RCC 7860 (cell line): ENCODE results near the gene PHLPP1.
"Not testable (repeated sequence)": the region's sequence is repeated elsewhere in the genome, so short reads cannot be mapped to it uniquely, and the experiment has no call there.

ENCODE experiments used
- DNase-seq: peaks from one replicate; pipeline ENCODE4 v3.0.0-alpha.2; 2015; ENCODE audit warnings: low spot score
- FAIRE-seq: peaks from 2 replicates; lab custom pipeline; 2012; peaks lifted over from hg19 to GRCh38; lab: Jason Lieb, UNC

The PHLPP1 gene

GRCh38 chr18:62802523-62802922, 87.2 kb downstream of the PHLPP1 start:
- DNase-seq (no peak), FAIRE-seq (no peak)

GRCh38 chr18:62807396-62807795, 92.1 kb downstream of the PHLPP1 start:
- DNase-seq (no peak), FAIRE-seq (no peak)

GRCh38 chr18:62808123-62808522, 92.8 kb downstream of the PHLPP1 start:
- FAIRE-seq (no peak), DNase-seq (no peak)

- not testable (repeated sequence) for FAIRE-seq, DNase-seq
Measured at GRCh38 chr18:62809445-62809844, 94.1 kb downstream of the PHLPP1 start.

- no peak for DNase-seq
Measured at GRCh38 chr18:62809900-62810299, 94.6 kb downstream of the PHLPP1 start.

GRCh38 chr18:62810682-62811081, 95.3 kb downstream of the PHLPP1 start:
- FAIRE-seq (no peak), DNase-seq (no peak)

More at GRCh38 chr18:62809900-62810299, 94.6 kb downstream of the PHLPP1 start:
- FAIRE-seq = no peak

GRCh38 chr18:62811674-62812073, 96.3 kb downstream of the PHLPP1 start:
- peak; percentile 23 for FAIRE-seq
- DNase-seq = no peak

GRCh38 chr18:62812242-62812641, 96.9 kb downstream of the PHLPP1 start:
- DNase-seq (peak; percentile 41), FAIRE-seq (peak; percentile 8)

- no peak for DNase-seq
- FAIRE-seq = no peak
Measured at GRCh38 chr18:62812876-62813275, 97.5 kb downstream of the PHLPP1 start.

- FAIRE-seq (no peak), DNase-seq (no peak)
Measured at GRCh38 chr18:62814132-62814759, 98.9 kb downstream of the PHLPP1 start.

- DNase-seq = no peak
- peak; percentile 48 for FAIRE-seq
Measured at GRCh38 chr18:62825382-62825781, 110.0 kb downstream of the PHLPP1 start.

GRCh38 chr18:62827397-62827796, 112.1 kb downstream of the PHLPP1 start:
- FAIRE-seq = no peak
- no peak for DNase-seq

GRCh38 chr18:62828091-62828640, 112.8 kb downstream of the PHLPP1 start:
- no peak for DNase-seq
- FAIRE-seq = no peak

GRCh38 chr18:62828852-62829251, 113.5 kb downstream of the PHLPP1 start:
- FAIRE-seq = no peak
- no peak for DNase-seq

GRCh38 chr18:62829936-62830335, 114.6 kb downstream of the PHLPP1 start:
- no peak for DNase-seq
- no peak for FAIRE-seq

- no peak for FAIRE-seq
Measured at GRCh38 chr18:62832282-62832681, 116.9 kb downstream of the PHLPP1 start.

GRCh38 chr18:62833494-62833893, 118.2 kb downstream of the PHLPP1 start:
- FAIRE-seq (no peak), DNase-seq (no peak)

More at GRCh38 chr18:62832282-62832681, 116.9 kb downstream of the PHLPP1 start:
- DNase-seq = no peak

GRCh38 chr18:62834715-62835114, 119.4 kb downstream of the PHLPP1 start:
- DNase-seq = no peak
- FAIRE-seq = no peak

GRCh38 chr18:62837011-62837410, 121.7 kb downstream of the PHLPP1 start:
- FAIRE-seq = no peak

GRCh38 chr18:62838475-62839098, 123.2 kb downstream of the PHLPP1 start:
- FAIRE-seq (no peak), DNase-seq (no peak)

More at GRCh38 chr18:62837011-62837410, 121.7 kb downstream of the PHLPP1 start:
- DNase-seq = no peak

GRCh38 chr18:62839874-62840713, 124.8 kb downstream of the PHLPP1 start:
- FAIRE-seq (no peak), DNase-seq (no peak)
